BJ (cell line): ENCODE data around the gene C1QTNF6. TPM values are rescaled to one million over a fixed set of nuclear protein-coding genes. Genes with fewer than 3 reads are reported as not detected.

Experiments used
- CTCF ChIA-PET: fragments of 350-600 bp; formaldehyde crosslinking; extraction: SDS; loops from one replicate; lab custom pipeline; 2021; ENCODE audit warnings: antibody characterized with exemption, inconsistent platforms; lab: Yijun Ruan, JAX
- POLR2A ChIA-PET: fragments of 300-600 bp; sonication (Branson Sonifier 250); formaldehyde crosslinking; extraction: SDS; loops from one replicate; lab custom pipeline; 2021; ENCODE audit warnings: antibody characterized with exemption; lab: Charles Lee
- DNase-seq: peaks from one replicate; pipeline ENCODE4 v3.0.0-alpha.2; 2011; ENCODE audit warnings: low read depth
- H3K27me3 ChIP-seq: 2 replicates; pipeline ENCODE4 v1.6.0; 2011; ENCODE audit warnings: low read length; ENCODE audit not compliant: control insufficient read depth, insufficient read depth
- H3K36me3 ChIP-seq: 2 replicates; pipeline ENCODE4 v1.5.1; 2011; ENCODE audit warnings: low read length; ENCODE audit not compliant: control insufficient read depth, insufficient read depth
- H3K4me3 ChIP-seq: 2 replicates; pipeline ENCODE4 v1.5.1; 2011; ENCODE audit warnings: low read depth, mild to moderate bottlenecking, control low read depth, low read length
- CTCF ChIP-seq: IDR thresholded peaks from 2 replicates; pipeline ENCODE4 v1.5.1; 2011; ENCODE audit warnings: low read depth, mild to moderate bottlenecking, control low read depth, inconsistent platforms, low read length, moderate library complexity; ENCODE audit not compliant: insufficient read depth
- polyA plus RNA-seq: library from polyadenylated mRNA; depleted of rRNA; stranded (reverse); fragments of >200 nt; gene quantifications from 2 replicates; pipeline ENCODE4 v1.2.3, GENCODE V29; 2011

Gene C1QTNF6
- polyA plus RNA-seq, 1 experiment: 19.3 TPM

DNA sequence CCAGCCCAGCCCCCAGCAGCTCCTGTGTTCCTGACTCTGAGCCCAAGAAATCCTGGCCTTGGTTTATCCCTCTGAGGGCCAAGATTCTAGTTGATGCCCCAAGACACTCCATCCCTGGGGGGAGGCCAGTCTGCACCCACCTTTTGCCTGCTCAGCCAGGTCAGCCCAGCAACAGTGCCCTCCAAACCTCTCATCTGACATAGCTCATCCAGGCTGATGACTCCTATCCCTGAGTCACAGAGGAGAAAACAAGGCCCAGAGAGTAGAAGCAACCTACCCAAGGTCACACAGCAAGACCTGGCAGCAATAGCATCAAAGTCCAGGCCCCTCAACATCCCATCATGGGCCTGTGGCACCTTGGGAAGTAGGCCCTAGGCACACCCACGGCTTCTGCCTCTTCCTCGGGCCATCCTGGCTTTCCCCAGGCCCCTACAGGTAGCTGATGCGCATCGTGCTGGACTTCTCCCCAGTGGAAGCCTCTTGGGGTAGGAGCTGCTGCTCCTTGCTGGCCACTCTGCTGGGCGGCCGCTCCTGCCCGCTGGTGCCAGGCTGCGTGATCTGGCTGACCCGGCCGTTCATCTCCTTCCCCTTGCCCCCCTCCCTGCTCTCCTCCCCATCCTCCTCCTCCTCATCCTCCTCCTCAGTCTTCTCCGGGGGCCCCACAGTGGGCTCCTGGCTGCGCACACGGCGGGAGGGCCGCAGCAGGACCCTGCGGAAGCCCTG, 18.2 kb upstream of the C1QTNF6 start:
- POLR2A ChIA-PET: no interaction called here

DNA sequence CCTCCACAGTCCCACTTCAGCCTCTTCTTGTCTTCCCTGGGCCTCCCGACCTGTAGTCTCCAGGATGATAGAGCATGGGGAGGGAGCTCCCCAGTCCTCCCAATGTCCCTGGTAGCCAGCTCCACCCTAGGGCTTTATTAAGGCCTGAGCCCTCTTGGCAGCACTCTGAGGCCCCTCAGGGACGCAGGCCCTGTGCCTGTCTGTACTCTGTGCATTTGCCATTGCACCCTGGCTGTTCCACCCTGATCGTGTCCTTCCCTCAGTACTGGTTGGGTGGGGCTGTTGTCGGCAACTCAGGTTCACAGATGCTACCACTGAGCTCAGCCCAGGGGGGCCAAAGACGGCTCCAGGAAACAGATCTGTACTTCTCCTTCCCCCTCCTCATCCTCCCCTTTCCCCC, 17.0 kb upstream of the C1QTNF6 start:
- ChIA-PET POLR2A (no interaction called here), CTCF (interaction anchor here (0.6 kb wide), 1 partner anchor 159 kb away, joined by 5 read pairs; no protein-coding TSS in a partner anchor)
- DNase-seq: no peak
- TF ChIP-seq CTCF: no peak
- Histone ChIP-seq H3K27me3 (peaks cover 6% of the 10 kb centered on the region), H3K4me3 (no peak overlapping the region), H3K36me3 (no peaks in the 10 kb centered on the region)

More for the DNA sequence above, 18.2 kb upstream of the C1QTNF6 start:
- no peak overlapping the region for H3K4me3 ChIP-seq
- H3K36me3 ChIP-seq: no peaks in the 10 kb centered on the region
- TF ChIP-seq CTCF: no peak
- no peak for DNase-seq
- CTCF ChIA-PET: interaction anchor here (0.6 to 1.6 kb wide), 4 partner anchors 9 to 39 kb away, joined by 3 read pairs; no protein-coding TSS in a partner anchor
- H3K27me3 ChIP-seq: peaks cover 7% of the 10 kb centered on the region

- ChIA-PET POLR2A (no interaction called here), CTCF (interaction anchor here (0.6 to 1.0 kb wide), 2 partner anchors 127 to 158 kb away, joined by 3 to 5 read pairs; no protein-coding TSS in a partner anchor)
- DNase-seq: no peak
- no peak overlapping the region for H3K4me3 ChIP-seq
- H3K36me3 ChIP-seq: no peaks in the 10 kb centered on the region
- H3K27me3 ChIP-seq: peaks cover 4% of the 10 kb centered on the region
- no peak for TF ChIP-seq CTCF
Measured at GRCh38 chr22:37204045-37204655, 16.1 kb upstream of the C1QTNF6 start.

DNA sequence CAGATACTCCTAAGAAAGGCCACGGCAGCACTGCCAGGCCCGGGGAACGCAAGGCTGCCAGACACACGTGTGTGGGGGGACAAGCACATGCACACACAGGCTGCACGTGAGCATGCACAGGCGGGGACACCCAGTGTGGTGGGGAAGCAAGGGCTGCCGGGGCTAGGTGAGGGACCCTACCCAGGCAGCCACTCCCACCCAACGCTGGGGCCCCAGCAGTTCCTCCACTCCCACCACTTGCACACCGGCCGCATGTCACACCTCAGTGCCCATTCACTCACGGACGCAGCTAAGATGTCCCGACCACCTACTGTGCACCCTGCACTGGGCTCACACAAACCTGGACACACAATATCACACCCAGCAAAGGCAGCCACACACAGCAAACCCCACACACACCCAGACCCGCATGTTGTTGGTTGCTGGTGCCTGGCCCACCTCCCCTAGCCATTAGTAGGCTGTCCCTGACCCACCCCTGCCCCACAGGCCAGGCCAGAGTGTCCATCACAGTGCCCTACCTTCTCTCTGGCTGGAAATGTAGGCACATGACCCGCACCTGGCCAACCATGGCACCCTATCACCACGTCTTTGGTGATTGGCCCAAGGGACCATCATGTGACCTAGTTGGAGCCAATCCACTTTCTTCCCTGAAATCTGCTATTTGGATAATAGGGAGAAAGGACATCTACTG, 15.5 kb upstream of the C1QTNF6 start:
- Histone ChIP-seq H3K27me3 (peaks cover 2% of the 10 kb centered on the region), H3K4me3 (no peak overlapping the region), H3K36me3 (no peaks in the 10 kb centered on the region)
- ChIA-PET CTCF (interaction anchor here (0.6 to 1.1 kb wide), 3 partner anchors 127 to 422 kb away, joined by 3 to 4 read pairs (median 3); no protein-coding TSS in a partner anchor), POLR2A (no interaction called here)
- no peak for DNase-seq
- TF ChIP-seq CTCF: no peak

GRCh38 chr22:37202716-37203115, 14.7 kb upstream of the C1QTNF6 start:
- Histone ChIP-seq H3K36me3 (no peaks in the 10 kb centered on the region), H3K27me3 (no peaks in the 10 kb centered on the region), H3K4me3 (no peak overlapping the region)
- POLR2A ChIA-PET: no interaction called here
- CTCF ChIA-PET: interaction anchor here (0.6 to 1.1 kb wide), 2 partner anchors 157 to 421 kb away, joined by 3 to 4 read pairs; no protein-coding TSS in a partner anchor
- TF ChIP-seq CTCF: no peak
- DNase-seq: no peak
